ENCODE data around the gene PITPNM3. TPM values are rescaled to one million over a fixed set of nuclear protein-coding genes. Genes with fewer than 3 reads are reported as not detected.

The PITPNM3 gene
- total and polyA plus RNA-seq, 5 donors from 2014 or later = 0.12 to 0.20 TPM; not detected in 3

GRCh38 chr17:6567528-6568183 lies 11.3 kb upstream of the PITPNM3 start:
- Histone ChIP-seq H3K4me1 (ENCODE audit: control insufficient read depth, insufficient read depth, low read length, poor library complexity, severe bottlenecking) (no peaks in the 10 kb centered on the region), H3K36me3 (ENCODE audit: control insufficient read depth, insufficient read depth, low read length) (no peaks in the 10 kb centered on the region), H3K27me3 (ENCODE audit: control insufficient read depth, insufficient read depth, low read length) (no peaks in the 10 kb centered on the region), H3K4me3 (ENCODE audit: low read depth, low read length) (no peak overlapping the region), H3K9me3 (ENCODE audit: control insufficient read depth in 2 of 2, low read length in 2 of 2) (no peaks in the 10 kb centered on the region), H3K27ac (ENCODE audit: insufficient read depth, low read length, poor library complexity, severe bottlenecking) (no peak overlapping the region)
- no peak overlapping the region for H3K4me3 Mint-ChIP-seq
- DNase-seq = no peak
- H3K9me3 Mint-ChIP-seq = no peaks in the 10 kb centered on the region
- H3K36me3 Mint-ChIP-seq = peaks cover 3% of the 10 kb centered on the region
- H3K4me1 Mint-ChIP-seq = no peaks in the 10 kb centered on the region
- H3K27ac Mint-ChIP-seq = no peak overlapping the region
- H3K27me3 Mint-ChIP-seq = peaks cover 11% of the 10 kb centered on the region
- no peak for ATAC-seq (ENCODE audit: low read depth in 2 of 2)

GRCh38 chr17:6561446-6561845 lies 5.1 kb upstream of the PITPNM3 start:
- ATAC-seq (ENCODE audit: low read depth in 2 of 2) = no peak
- H3K9me3 ChIP-seq (ENCODE audit: control insufficient read depth in 2 of 2, low read length in 2 of 2) = no peaks in the 10 kb centered on the region
- peaks cover 5% of the 10 kb centered on the region for H3K27me3 ChIP-seq (ENCODE audit: control insufficient read depth, insufficient read depth, low read length)
- no peak overlapping the region for H3K4me3 ChIP-seq (ENCODE audit: low read depth, low read length)
- Mint-ChIP-seq H3K36me3 (peaks cover 3% of the 10 kb centered on the region), H3K9me3 (peaks cover 0 to 2% (median 0%) of the 10 kb centered on the region in 7 donors), H3K27me3 (peaks cover 50% of the 10 kb centered on the region), H3K4me1 (peaks cover 0 to 8% (median 0%) of the 10 kb centered on the region in 4 donors), H3K4me3 (no peak overlapping the region), H3K27ac (no peak overlapping the region)
- H3K27ac ChIP-seq (ENCODE audit: insufficient read depth, low read length, poor library complexity, severe bottlenecking) = no peak overlapping the region
- no peak for DNase-seq
- H3K36me3 ChIP-seq (ENCODE audit: control insufficient read depth, insufficient read depth, low read length) = no peaks in the 10 kb centered on the region
- peaks cover 5% of the 10 kb centered on the region for H3K4me1 ChIP-seq (ENCODE audit: control insufficient read depth, insufficient read depth, low read length, poor library complexity, severe bottlenecking)

GRCh38 chr17:6560496-6560895 lies 4.1 kb upstream of the PITPNM3 start:
- H3K36me3 ChIP-seq (ENCODE audit: control insufficient read depth, insufficient read depth, low read length) = no peaks in the 10 kb centered on the region
- Mint-ChIP-seq H3K4me3 (no peak overlapping the region), H3K4me1 (peaks cover 0 to 8% (median 0%) of the 10 kb centered on the region in 4 donors), H3K27ac (no peak overlapping the region), H3K9me3 (peaks cover 0 to 2% (median 0%) of the 10 kb centered on the region in 7 donors), H3K36me3 (peaks cover 3% of the 10 kb centered on the region), H3K27me3 (peaks cover 50% of the 10 kb centered on the region)
- H3K27ac ChIP-seq (ENCODE audit: insufficient read depth, low read length, poor library complexity, severe bottlenecking) = no peak overlapping the region
- peaks cover 5% of the 10 kb centered on the region for H3K27me3 ChIP-seq (ENCODE audit: control insufficient read depth, insufficient read depth, low read length)
- peaks cover 7% of the 10 kb centered on the region for H3K4me1 ChIP-seq (ENCODE audit: control insufficient read depth, insufficient read depth, low read length, poor library complexity, severe bottlenecking)
- no peak overlapping the region for H3K4me3 ChIP-seq (ENCODE audit: low read depth, low read length)
- no peaks in the 10 kb centered on the region for H3K9me3 ChIP-seq (ENCODE audit: control insufficient read depth in 2 of 2, low read length in 2 of 2)
- DNase-seq (no peak), ATAC-seq (ENCODE audit: low read depth in 2 of 2) (no peak)

- ATAC-seq (ENCODE audit: low read depth in 2 of 2) (no peak), DNase-seq (no peak)
- H3K4me1 Mint-ChIP-seq = peaks cover 0 to 14% (median 0%) of the 10 kb centered on the region in 4 donors
- Histone ChIP-seq H3K27me3 (ENCODE audit: control insufficient read depth, insufficient read depth, low read length) (peaks cover 8% of the 10 kb centered on the region), H3K4me3 (ENCODE audit: low read depth, low read length) (no peak overlapping the region), H3K4me1 (ENCODE audit: control insufficient read depth, insufficient read depth, low read length, poor library complexity, severe bottlenecking) (peaks cover 7% of the 10 kb centered on the region), H3K9me3 (ENCODE audit: control insufficient read depth in 2 of 2, low read length in 2 of 2) (no peaks in the 10 kb centered on the region), H3K27ac (ENCODE audit: insufficient read depth, low read length, poor library complexity, severe bottlenecking) (no peak overlapping the region), H3K36me3 (ENCODE audit: control insufficient read depth, insufficient read depth, low read length) (no peaks in the 10 kb centered on the region)
- peaks cover 53% of the 10 kb centered on the region for H3K27me3 Mint-ChIP-seq
- no peak overlapping the region for H3K27ac Mint-ChIP-seq
- H3K4me3 Mint-ChIP-seq = no peak overlapping the region
- peaks cover 3% of the 10 kb centered on the region for H3K36me3 Mint-ChIP-seq
- peaks cover 0 to 2% (median 0%) of the 10 kb centered on the region in 7 donors for H3K9me3 Mint-ChIP-seq
Observed at GRCh38 chr17:6559753-6560215, 3.4 kb upstream of the PITPNM3 start.

- no peak overlapping the region for H3K27ac ChIP-seq (ENCODE audit: insufficient read depth, low read length, poor library complexity, severe bottlenecking)
- Mint-ChIP-seq H3K27ac (no peak overlapping the region), H3K4me3 (no peak overlapping the region), H3K9me3 (peaks cover 0 to 2% (median 0%) of the 10 kb centered on the region in 7 donors), H3K4me1 (peaks cover 0 to 17% (median 0%) of the 10 kb centered on the region in 4 donors), H3K36me3 (peaks cover 3% of the 10 kb centered on the region), H3K27me3 (peaks cover 59% of the 10 kb centered on the region)
- ATAC-seq (ENCODE audit: low read depth in 2 of 2) (no peak), DNase-seq (no peak)
- peaks cover 7% of the 10 kb centered on the region for H3K4me1 ChIP-seq (ENCODE audit: control insufficient read depth, insufficient read depth, low read length, poor library complexity, severe bottlenecking)
- H3K9me3 ChIP-seq (ENCODE audit: control insufficient read depth in 2 of 2, low read length in 2 of 2) = no peaks in the 10 kb centered on the region
- no peaks in the 10 kb centered on the region for H3K36me3 ChIP-seq (ENCODE audit: control insufficient read depth, insufficient read depth, low read length)
- peaks cover 14% of the 10 kb centered on the region for H3K27me3 ChIP-seq (ENCODE audit: control insufficient read depth, insufficient read depth, low read length)
- no peak overlapping the region for H3K4me3 ChIP-seq (ENCODE audit: low read depth, low read length)
Observed at GRCh38 chr17:6558932-6559752, 2.8 kb upstream of the PITPNM3 start.

GRCh38 chr17:6558276-6558675 lies 1.9 kb upstream of the PITPNM3 start:
- Mint-ChIP-seq H3K27me3 (peaks cover 61% of the 10 kb centered on the region), H3K4me3 (peak overlapping the region in 1 of 4 donors; percentile 32), H3K9me3 (peaks cover 0 to 2% (median 0%) of the 10 kb centered on the region in 7 donors), H3K27ac (no peak overlapping the region), H3K4me1 (peaks cover 0 to 17% (median 0%) of the 10 kb centered on the region in 4 donors), H3K36me3 (no peaks in the 10 kb centered on the region)
- no peak for ATAC-seq (ENCODE audit: low read depth in 2 of 2)
- DNase-seq = no peak
- Histone ChIP-seq H3K4me3 (ENCODE audit: low read depth, low read length) (no peak overlapping the region), H3K36me3 (ENCODE audit: control insufficient read depth, insufficient read depth, low read length) (no peaks in the 10 kb centered on the region), H3K27ac (ENCODE audit: insufficient read depth, low read length, poor library complexity, severe bottlenecking) (no peak overlapping the region), H3K9me3 (ENCODE audit: control insufficient read depth in 2 of 2, low read length in 2 of 2) (no peaks in the 10 kb centered on the region), H3K27me3 (ENCODE audit: control insufficient read depth, insufficient read depth, low read length) (peaks cover 14% of the 10 kb centered on the region), H3K4me1 (ENCODE audit: control insufficient read depth, insufficient read depth, low read length, poor library complexity, severe bottlenecking) (peaks cover 7% of the 10 kb centered on the region)

GRCh38 chr17:6557040-6557438 lies 684 bp upstream of the PITPNM3 start:
- Mint-ChIP-seq H3K4me1 (peaks cover 0 to 17% (median 0%) of the 10 kb centered on the region in 4 donors), H3K36me3 (no peaks in the 10 kb centered on the region), H3K9me3 (peaks cover 0 to 2% (median 0%) of the 10 kb centered on the region in 7 donors), H3K27ac (no peak overlapping the region), H3K27me3 (peaks cover 63% of the 10 kb centered on the region), H3K4me3 (peak overlapping the region in 1 of 4 donors; percentile 61)
- peaks cover 14% of the 10 kb centered on the region for H3K27me3 ChIP-seq (ENCODE audit: control insufficient read depth, insufficient read depth, low read length)
- no peaks in the 10 kb centered on the region for H3K36me3 ChIP-seq (ENCODE audit: control insufficient read depth, insufficient read depth, low read length)
- H3K4me3 ChIP-seq (ENCODE audit: low read depth, low read length) = no peak overlapping the region
- peaks cover 7% of the 10 kb centered on the region for H3K4me1 ChIP-seq (ENCODE audit: control insufficient read depth, insufficient read depth, low read length, poor library complexity, severe bottlenecking)
- ATAC-seq (ENCODE audit: low read depth in 2 of 2) (no peak), DNase-seq (no peak)
- H3K9me3 ChIP-seq (ENCODE audit: control insufficient read depth in 2 of 2, low read length in 2 of 2) = no peaks in the 10 kb centered on the region
- H3K27ac ChIP-seq (ENCODE audit: insufficient read depth, low read length, poor library complexity, severe bottlenecking) = no peak overlapping the region

All from CD4-positive, CD25-positive, alpha-beta regulatory T cell (primary cell).